HepG2 (cell line): Measurements from ENCODE around the gene ALDH1A1. TPM values are rescaled to one million over a fixed set of nuclear protein-coding genes. Genes with fewer than 3 reads are reported as not detected.

Source experiments
- ATAC-seq: fragments of 200-7000 bp; cut with Tn5 transposase; 3 replicates; pipeline ENCODE4 v1.9.1; 2020; ENCODE audit warnings: mild to moderate bottlenecking, moderate library complexity
- BruUV-seq: library from RNA; stranded (reverse); fragments of 400-500 nt; replicated peaks from 2 replicates; lab custom pipeline; 2021; lab: Mats Ljungman, UMichigan
- CTCF ChIA-PET: fragments of 300-600 bp; formaldehyde crosslinking; extraction: SDS; loops from one replicate; lab custom pipeline; 2021; ENCODE audit warnings: low total read pairs, inconsistent platforms, low intra/inter-chr PET ratio; lab: Yijun Ruan, JAX
- POLR2A ChIA-PET: fragments of 350-600 bp; sonication (Branson Sonifier 250); formaldehyde crosslinking; loops from one replicate; lab custom pipeline; 2020; ENCODE audit warnings: antibody characterized with exemption, inconsistent platforms; lab: Yijun Ruan, JAX
- DNase-seq: peaks from one replicate; pipeline ENCODE4 v3.0.0-alpha.2; 2015; ENCODE audit warnings: low spot score
- FAIRE-seq: peaks from 3 replicates; lab custom pipeline; 2011; peaks lifted over from hg19 to GRCh38; lab: Jason Lieb, UNC
- H2AFZ ChIP-seq: one replicate; pipeline ENCODE4 v1.6.1; 2011; ENCODE audit warnings: low read length, inconsistent platforms
- H3K27ac ChIP-seq: fragments of 300-600 bp; 3 replicates; pipeline ENCODE4 v1.8.0; 2011; ENCODE audit warnings: mixed run types, mild to moderate bottlenecking, mixed read lengths, low read length, inconsistent platforms; ENCODE audit not compliant: insufficient read depth; ENCODE audit errors: extremely low read length
- H3K27me3 ChIP-seq, 2 experiments: fragments of 200-600 bp in 1 of 2; 2 replicates in 1 of 2; 3 replicates in 1 of 2; pipeline versions ENCODE4 v1.6.0 to v1.8.0; 2011; ENCODE audit warnings: low read length in 2 of 2, mild to moderate bottlenecking in 2 of 2, moderate library complexity in 2 of 2, inconsistent platforms in 1 of 2; ENCODE audit not compliant: insufficient read depth in 2 of 2, control insufficient read depth in 1 of 2
- H3K36me3 ChIP-seq, 2 experiments: fragments of 200-600 bp in 1 of 2; replicated peaks in 1 of 2; 2 replicates in 1 of 2; 3 replicates in 1 of 2; pipeline versions ENCODE4 v1.5.1 to v1.8.0; 2011; ENCODE audit warnings: low read length in 2 of 2, inconsistent platforms in 1 of 2; ENCODE audit not compliant: insufficient read depth in 2 of 2, control insufficient read depth in 1 of 2
- H3K4me1 ChIP-seq: 2 replicates; pipeline ENCODE4 v1.5.1; 2012; ENCODE audit warnings: low read length, inconsistent platforms; ENCODE audit not compliant: insufficient read depth
- H3K4me2 ChIP-seq: 2 replicates; pipeline ENCODE4 v1.6.0; 2011; ENCODE audit warnings: low read depth, low read length, inconsistent platforms
- H3K4me3 ChIP-seq, 3 experiments: fragments of 200-600 bp in 1 of 3; sonication (generic), shearing (Covaris generic) in 1 of 3; replicated peaks in 1 of 3; 2 replicates each; pipeline ENCODE4 v1.5.1; 2011 to 2016; ENCODE audit warnings: low read length in 3 of 3, inconsistent platforms in 2 of 3, low read depth in 2 of 3, mild to moderate bottlenecking in 2 of 3, control low read depth in 1 of 3, mixed read lengths in 1 of 3; ENCODE audit not compliant: insufficient read depth in 1 of 3
- H3K79me2 ChIP-seq: one replicate; pipeline ENCODE4 v1.6.1; 2011; ENCODE audit warnings: low read length, inconsistent platforms; ENCODE audit not compliant: insufficient read depth
- H3K9ac ChIP-seq: 2 replicates; pipeline ENCODE4 v1.6.0; 2011; ENCODE audit warnings: mild to moderate bottlenecking, low read depth, low read length, inconsistent platforms; ENCODE audit not compliant: insufficient read depth
- H3K9me3 ChIP-seq: 2 replicates; pipeline ENCODE4 v1.5.1; 2012; ENCODE audit warnings: mild to moderate bottlenecking, low read length
- H4K20me1 ChIP-seq: 2 replicates; pipeline ENCODE4 v1.6.0; 2011; ENCODE audit warnings: inconsistent platforms, mild to moderate bottlenecking, low read length, moderate library complexity; ENCODE audit not compliant: insufficient read depth
- CBX2 ChIP-seq, 2 experiments: fragments of 200-600 bp in 1 of 2; sonication (generic); formaldehyde crosslinking in 1 of 2; IDR thresholded peaks; 2 replicates each; pipeline versions ENCODE4 v1.7.0 to v1.8.1; 2018 to 2022; ENCODE audit warnings: low read depth in 2 of 2, low read length in 1 of 2, mild to moderate bottlenecking in 1 of 2, missing genetic modification reagents in 1 of 2
- DMAP1 ChIP-seq: IDR thresholded peaks from 2 replicates; pipeline ENCODE4 v1.6.1; 2016
- GATAD2A ChIP-seq: IDR thresholded peaks from 2 replicates; pipeline ENCODE4 v1.6.1; 2016
- MAFF ChIP-seq: IDR thresholded peaks from 2 replicates; pipeline ENCODE4 v1.6.1; 2011; ENCODE audit warnings: low read depth, low read length, improper control_type of control experiment
- NKX3-1 ChIP-seq: sonication (generic); formaldehyde crosslinking; IDR thresholded peaks from 2 replicates; pipeline ENCODE4 v1.5.0; 2020; ENCODE audit warnings: missing genetic modification reagents
- NR1H2 ChIP-seq: sonication (generic); formaldehyde crosslinking; IDR thresholded peaks from 2 replicates; pipeline ENCODE4 v1.8.1; 2022; ENCODE audit warnings: low read depth, missing genetic modification reagents, borderline replicate concordance
- SALL2 ChIP-seq: sonication (generic); formaldehyde crosslinking; IDR thresholded peaks from 2 replicates; pipeline ENCODE4 v1.8.1; 2023; ENCODE audit warnings: mild to moderate bottlenecking, missing genetic modification reagents, inconsistent platforms
- SOX13 ChIP-seq, 3 experiments: fragments of 450-650 bp in 1 of 3; sonication (generic) in 1 of 3; formaldehyde crosslinking in 1 of 3; IDR thresholded peaks in 2 of 3; conservative IDR thresholded peaks in 1 of 3; 2 replicates each; pipeline versions ENCODE4 v1.5.0 to v1.6.1; 2016 to 2020; ENCODE audit warnings: antibody characterized with exemption in 1 of 3, mild to moderate bottlenecking in 1 of 3, missing compliant biosample characterization in 1 of 3, missing genetic modification reagents in 1 of 3, moderate library complexity in 1 of 3
- STAG1 ChIP-seq: sonication (generic); formaldehyde crosslinking; IDR thresholded peaks from 2 replicates; pipeline ENCODE4 v1.4.0; 2020; ENCODE audit warnings: missing genetic modification reagents
- TCF7L2 ChIP-seq: IDR thresholded peaks from 2 replicates; pipeline ENCODE4 v1.6.1; 2011; ENCODE audit warnings: mild to moderate bottlenecking, low read depth, low read length, moderate library complexity
- ZNF292 ChIP-seq: sonication (generic); formaldehyde crosslinking; IDR thresholded peaks from 2 replicates; pipeline ENCODE4 v1.8.1; 2022; ENCODE audit warnings: mild to moderate bottlenecking, low read depth, missing genetic modification reagents, borderline replicate concordance
- ZNF383 ChIP-seq: sonication (generic); formaldehyde crosslinking; IDR thresholded peaks from 2 replicates; pipeline ENCODE4 v1.4.0; 2020; ENCODE audit warnings: missing genetic modification reagents, mild to moderate bottlenecking, borderline replicate concordance
- WGBS: methylation state at CpG from one replicate; pipeline ENCODE4 v1.1.6; 2017; ENCODE audit warnings: low lambda C conversion rate; 5-methylcytosine and 5-hydroxymethylcytosine counted together
- in situ Hi-C: cut with HindIII; loops from 2 replicates; pipeline ENCODE4 v1.10.0; 2017; ENCODE audit warnings: low pct_unique_long_range_greater_than_20kb; ENCODE audit not compliant: extremely low pct_ligation_motif_present
- intact Hi-C: fragments of 100-400 bp; cut with micrococcal nuclease; formaldehyde crosslinking; loops from one replicate; pipeline ENCODE4 v1.10.0; 2022; ENCODE audit not compliant: unreplicated experiment
- polyA plus RNA-seq, 8 experiments: library from polyadenylated mRNA; depleted of rRNA in 3 of 8; stranded (reverse) in 7 of 8; unstranded in 1 of 8; fragments of >200 nt; fragmentation: Illumina TruSeq in 4 of 8; extraction: Trizol in 4 of 8; gene quantifications; 2 replicates each; pipeline versions ENCODE4 v1.2.1 to v1.2.3, GENCODE V29; 2011 to 2016; ENCODE audit warnings: low read depth in 4 of 8, missing spikeins in 1 of 8, mixed read lengths in 1 of 8; ENCODE audit not compliant: insufficient read depth in 1 of 8
- total RNA-seq, 5 experiments: library from RNA; depleted of rRNA; stranded (reverse); fragments of >200 nt; fragmentation: Illumina TruSeq; extraction: Trizol; gene quantifications; 2 replicates each; pipeline ENCODE4 v1.2.3, GENCODE V29; 2016; ENCODE audit warnings: low read depth in 1 of 5
- TF ChIP-seq, protein P1 (sequence below): sonication (generic); formaldehyde crosslinking; IDR thresholded peaks from 2 replicates; pipeline ENCODE4 v1.5.0; 2020; ENCODE audit warnings: mild to moderate bottlenecking, missing genetic modification reagents, moderate library complexity
- TF ChIP-seq, protein P2 (sequence below), 2 experiments: sonication (generic) in 1 of 2; formaldehyde crosslinking in 1 of 2; IDR thresholded peaks; 2 replicates each; pipeline versions ENCODE4 v1.4.0 to v1.6.1; 2018 to 2020; ENCODE audit warnings: missing genetic modification reagents in 2 of 2, borderline replicate concordance in 1 of 2, low read depth in 1 of 2, mild to moderate bottlenecking in 1 of 2, missing biosample characterization in 1 of 2

ALDH1A1 gene
- total and polyA plus RNA-seq, 2 of the 13 experiments (the other 11 are each of a cell fraction or from before 2014, with no cell fraction given) = 88.2 to 439 TPM

DNA sequence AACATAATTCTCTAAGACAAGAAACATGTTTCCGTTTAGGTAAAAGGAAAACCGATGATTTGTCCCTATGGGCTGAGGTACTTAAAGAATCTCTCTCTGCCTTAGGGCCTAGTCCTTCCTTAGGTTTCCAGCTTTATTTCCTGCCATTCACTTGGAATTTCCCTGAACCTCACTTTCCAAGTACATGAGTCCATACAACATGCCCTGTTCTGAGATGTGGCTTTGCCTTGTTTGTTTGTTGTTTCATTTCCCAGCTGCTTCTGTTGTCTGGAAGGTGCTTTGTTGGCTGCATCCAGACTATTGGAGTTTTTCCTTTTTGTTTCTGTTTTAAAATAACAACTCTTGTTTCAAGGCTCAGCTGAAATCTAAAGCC lies 95.2 kb downstream of the ALDH1A1 start:
- intact Hi-C loops (loop anchor here (1.0 to 5.0 kb wide), 4 partner anchors 70 to 325 kb away; no protein-coding TSS in a partner anchor), in situ Hi-C loops (loop anchor here (5.0 to 10.0 kb wide), 2 partner anchors 167 to 225 kb away; no protein-coding TSS in a partner anchor)
- H3K4me1 ChIP-seq = peaks cover 30% of the 10 kb centered on the region

DNA sequence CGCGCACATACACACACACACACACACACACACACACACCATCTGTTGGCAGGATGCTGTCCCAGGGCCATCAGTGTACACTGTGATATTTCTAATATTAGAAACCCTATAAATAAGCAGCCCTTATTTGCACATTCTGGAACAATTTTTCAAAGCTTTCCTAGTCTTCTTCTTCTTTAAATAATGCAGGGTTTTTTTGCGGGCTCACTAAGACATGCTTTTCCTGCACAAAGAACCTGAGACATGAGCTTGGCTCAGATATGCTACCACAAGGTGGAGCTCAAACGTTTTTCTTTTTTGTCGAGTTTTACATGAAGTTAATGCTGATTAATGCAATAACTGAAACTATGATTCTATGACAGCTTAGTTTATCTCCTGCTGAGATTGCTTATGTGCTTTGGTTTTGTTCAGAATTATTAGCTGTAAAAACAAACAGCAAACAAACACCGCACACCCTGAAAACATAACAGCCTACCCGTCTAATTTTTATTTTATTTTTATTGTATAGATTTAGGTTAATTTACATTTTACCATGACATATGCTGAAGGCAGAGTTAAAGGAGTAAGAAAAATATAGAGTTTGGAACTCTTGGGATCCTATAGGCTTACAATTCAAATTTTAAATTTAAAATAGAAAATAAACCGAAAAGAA lies 95.8 kb downstream of the ALDH1A1 start:
- 65% methylated on average over 8 of the region's 8 CpGs for WGBS
- Histone ChIP-seq H3K27me3 (no peaks in the 10 kb centered on the region), H3K79me2 (no peaks in the 10 kb centered on the region), H2AFZ (peak overlapping the region; percentile 85), H4K20me1 (no peaks in the 10 kb centered on the region), H3K4me2 (no peak overlapping the region), H3K4me1 (peaks cover 30% of the 10 kb centered on the region), H3K36me3 (no peaks in the 10 kb centered on the region), H3K27ac (peak overlapping the region; percentile 99), H3K4me3 (no peak overlapping the region), H3K9me3 (no peaks in the 10 kb centered on the region), H3K9ac (peak overlapping the region; percentile 71)
- DNase-seq = peak; percentile 65
- ChIA-PET CTCF (interaction anchor here (1.0 to 2.8 kb wide), 4 partner anchors 166 to 327 kb away, joined by 3 to 15 read pairs (median 9); no protein-coding TSS in a partner anchor), POLR2A (interaction anchor here (0.7 to 2.7 kb wide), 8 partner anchors 13 to 217 kb away, joined by 3 to 12 read pairs (median 5); no protein-coding TSS in a partner anchor)
- peak; percentile 86 for FAIRE-seq
- intact Hi-C loops = loop anchor here (1.0 to 5.0 kb wide), 4 partner anchors 70 to 325 kb away; no protein-coding TSS in a partner anchor
- no peak for ATAC-seq
- no TSS peak for BruUV-seq
- in situ Hi-C loops = loop anchor here (5.0 to 10.0 kb wide), 2 partner anchors 168 to 225 kb away; no protein-coding TSS in a partner anchor
- peak; percentile 75 for TF ChIP-seq STAG1 (CRISPR knock-in tag)
- TF ChIP-seq ZNF292 (CRISPR knock-in tag) = no peak
- TF ChIP-seq NR1H2 (CRISPR knock-in tag) = no peak
- 0 out of 2 replicates have a peak, but pooled peaks have one; percentile 0 for TF ChIP-seq ZNF383 (CRISPR knock-in tag)
- 0 out of 2 replicates have a peak, but pooled peaks have one; percentile 11 for TF ChIP-seq GATAD2A (CRISPR knock-in tag)
- TF ChIP-seq, protein P1, sequence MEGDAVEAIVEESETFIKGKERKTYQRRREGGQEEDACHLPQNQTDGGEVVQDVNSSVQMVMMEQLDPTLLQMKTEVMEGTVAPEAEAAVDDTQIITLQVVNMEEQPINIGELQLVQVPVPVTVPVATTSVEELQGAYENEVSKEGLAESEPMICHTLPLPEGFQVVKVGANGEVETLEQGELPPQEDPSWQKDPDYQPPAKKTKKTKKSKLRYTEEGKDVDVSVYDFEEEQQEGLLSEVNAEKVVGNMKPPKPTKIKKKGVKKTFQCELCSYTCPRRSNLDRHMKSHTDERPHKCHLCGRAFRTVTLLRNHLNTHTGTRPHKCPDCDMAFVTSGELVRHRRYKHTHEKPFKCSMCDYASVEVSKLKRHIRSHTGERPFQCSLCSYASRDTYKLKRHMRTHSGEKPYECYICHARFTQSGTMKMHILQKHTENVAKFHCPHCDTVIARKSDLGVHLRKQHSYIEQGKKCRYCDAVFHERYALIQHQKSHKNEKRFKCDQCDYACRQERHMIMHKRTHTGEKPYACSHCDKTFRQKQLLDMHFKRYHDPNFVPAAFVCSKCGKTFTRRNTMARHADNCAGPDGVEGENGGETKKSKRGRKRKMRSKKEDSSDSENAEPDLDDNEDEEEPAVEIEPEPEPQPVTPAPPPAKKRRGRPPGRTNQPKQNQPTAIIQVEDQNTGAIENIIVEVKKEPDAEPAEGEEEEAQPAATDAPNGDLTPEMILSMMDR (CRISPR knock-in tag) = peak; percentile 70
- TF ChIP-seq DMAP1 (CRISPR knock-in tag) = no peak
- TF ChIP-seq, protein P2, sequence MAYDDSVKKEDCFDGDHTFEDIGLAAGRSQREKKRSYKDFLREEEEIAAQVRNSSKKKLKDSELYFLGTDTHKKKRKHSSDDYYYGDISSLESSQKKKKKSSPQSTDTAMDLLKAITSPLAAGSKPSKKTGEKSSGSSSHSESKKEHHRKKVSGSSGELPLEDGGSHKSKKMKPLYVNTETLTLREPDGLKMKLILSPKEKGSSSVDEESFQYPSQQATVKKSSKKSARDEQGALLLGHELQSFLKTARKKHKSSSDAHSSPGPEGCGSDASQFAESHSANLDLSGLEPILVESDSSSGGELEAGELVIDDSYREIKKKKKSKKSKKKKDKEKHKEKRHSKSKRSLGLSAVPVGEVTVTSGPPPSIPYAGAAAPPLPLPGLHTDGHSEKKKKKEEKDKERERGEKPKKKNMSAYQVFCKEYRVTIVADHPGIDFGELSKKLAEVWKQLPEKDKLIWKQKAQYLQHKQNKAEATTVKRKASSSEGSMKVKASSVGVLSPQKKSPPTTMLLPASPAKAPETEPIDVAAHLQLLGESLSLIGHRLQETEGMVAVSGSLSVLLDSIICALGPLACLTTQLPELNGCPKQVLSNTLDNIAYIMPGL (CRISPR knock-in tag; IDR thresholded peaks at IDR 0.05; ENCODE audit: borderline replicate concordance in 1 of 2, low read depth in 1 of 2) = no peak
- no peak for TF ChIP-seq SALL2 (CRISPR knock-in tag)
- peak; percentile 95 for TF ChIP-seq MAFF
- no peak for TF ChIP-seq TCF7L2
- no peak for TF ChIP-seq NKX3-1 (CRISPR knock-in tag)

More for the DNA sequence above, 95.2 kb downstream of the ALDH1A1 start:
- WGBS = 93% methylated on average over 2 of the region's 2 CpGs
- ATAC-seq (peak; percentile 8; the same call in 1 of the 3 replicates), DNase-seq (no peak), FAIRE-seq (no peak)
- ChIA-PET CTCF (interaction anchor here (1.0 to 2.8 kb wide), 4 partner anchors 165 to 326 kb away, joined by 3 to 15 read pairs (median 9); no protein-coding TSS in a partner anchor), POLR2A (interaction anchor here (0.9 to 2.7 kb wide), 16 partner anchors 13 to 495 kb away, joined by 3 to 12 read pairs (median 4); partner anchors contain the start of gene ZFAND5)
- TSS peak; percentile 92 for BruUV-seq
- Histone ChIP-seq H3K9ac (peak overlapping the region; percentile 71), H3K4me3 (no peak overlapping the region; a peak in 1 of 6 replicates), H3K36me3 (no peaks in the 10 kb centered on the region), H3K79me2 (no peaks in the 10 kb centered on the region), H3K27me3 (no peaks in the 10 kb centered on the region), H4K20me1 (no peaks in the 10 kb centered on the region), H3K9me3 (no peaks in the 10 kb centered on the region), H3K4me2 (peak overlapping the region; percentile 56), H2AFZ (peak overlapping the region; percentile 85), H3K27ac (peak overlapping the region; percentile 99)
- TF ChIP-seq SOX13 (IDR thresholded peaks at IDR 0.05) (no peak), SOX13 (CRISPR knock-in tag; conservative IDR thresholded peaks at IDR 0.05 in 1 of 2, IDR thresholded peaks at IDR 0.05 in 1 of 2) (no peak), CBX2 (IDR thresholded peaks at IDR 0.05; ENCODE audit: low read depth, low read length) (no peak), CBX2 (CRISPR knock-in tag; IDR thresholded peaks at IDR 0.05; ENCODE audit: low read depth) (no peak)
